Measurements from ENCODE around the gene NCOA3. TPM values are rescaled to one million over a fixed set of nuclear protein-coding genes. Genes with fewer than 3 reads are reported as not detected.

The NCOA3 gene
- total RNA-seq, 2 experiments from 2014 or later, result 59.9 to 65.4 TPM

- H3K4me3 Mint-ChIP-seq, result no peak overlapping the region
- CTCF ChIA-PET, result interaction anchor here (1.5 kb wide), 1 partner anchor 946 kb away, joined by 5 read pairs; no protein-coding TSS in a partner anchor
- Histone ChIP-seq H3K27me3 (ENCODE audit: control insufficient read depth in 1 of 2, insufficient read depth in 2 of 2, low read length in 2 of 2) (no peaks in the 10 kb centered on the region), H3K4me1 (ENCODE audit: insufficient read depth, low read length) (peaks cover 6% of the 10 kb centered on the region), H3K9me3 (ENCODE audit: control insufficient read depth in 1 of 2, insufficient read depth in 1 of 2, low read length in 2 of 2) (no peaks in the 10 kb centered on the region), H3K36me3 (ENCODE audit: insufficient read depth, low read length) (no peaks in the 10 kb centered on the region), H3K27ac (ENCODE audit: low read depth in 1 of 2, low read length in 2 of 2) (no peak overlapping the region), H3K4me3 (ENCODE audit: low read length) (no peak overlapping the region)
- peaks cover 6% of the 10 kb centered on the region for H3K4me1 Mint-ChIP-seq (ENCODE audit: low read depth)
- H3K27me3 Mint-ChIP-seq, result no peaks in the 10 kb centered on the region
- no peak overlapping the region for H3K27ac Mint-ChIP-seq
- POLR2A ChIA-PET, result no interaction called here
- ATAC-seq (ENCODE audit: poor library complexity) (no peak), DNase-seq (no peak)
- no peak for TF ChIP-seq CTCF (IDR thresholded peaks at IDR 0.05)
- no peaks in the 10 kb centered on the region for H3K36me3 Mint-ChIP-seq (ENCODE audit: low read depth)
- no peaks in the 10 kb centered on the region for H3K9me3 Mint-ChIP-seq
- intact Hi-C loops (cut with DNase I, micrococcal nuclease), result loop anchor here in 1 of 2 experiments (5.0 kb wide), 1 partner anchor 53 kb away; no protein-coding TSS in a partner anchor
These were observed 173.0 kb downstream of the NCOA3 start for GRCh38 chr20:47674686-47675085.

GRCh38 chr20:47675190-47676142, 173.8 kb downstream of the NCOA3 start:
- Histone ChIP-seq H3K9me3 (ENCODE audit: control insufficient read depth in 1 of 2, insufficient read depth in 1 of 2, low read length in 2 of 2) (no peaks in the 10 kb centered on the region), H3K36me3 (ENCODE audit: insufficient read depth, low read length) (no peaks in the 10 kb centered on the region), H3K27me3 (ENCODE audit: control insufficient read depth in 1 of 2, insufficient read depth in 2 of 2, low read length in 2 of 2) (no peaks in the 10 kb centered on the region), H3K4me3 (ENCODE audit: low read length) (no peak overlapping the region), H3K4me1 (ENCODE audit: insufficient read depth, low read length) (peaks cover 6% of the 10 kb centered on the region), H3K27ac (ENCODE audit: low read depth in 1 of 2, low read length in 2 of 2) (no peak overlapping the region)
- H3K36me3 Mint-ChIP-seq (ENCODE audit: low read depth), result no peaks in the 10 kb centered on the region
- no peak for DNase-seq
- intact Hi-C loops (cut with DNase I, micrococcal nuclease), result loop anchor here in 1 of 2 experiments (5.0 kb wide), 1 partner anchor 52 kb away; no protein-coding TSS in a partner anchor
- CTCF ChIA-PET, result interaction anchor here (1.5 kb wide), 1 partner anchor 945 kb away, joined by 5 read pairs; no protein-coding TSS in a partner anchor
- H3K4me3 Mint-ChIP-seq, result no peak overlapping the region
- no peak for TF ChIP-seq CTCF (IDR thresholded peaks at IDR 0.05)
- H3K27me3 Mint-ChIP-seq, result no peaks in the 10 kb centered on the region
- POLR2A ChIA-PET, result no interaction called here
- no peak for ATAC-seq (ENCODE audit: poor library complexity)
- peaks cover 6% of the 10 kb centered on the region for H3K4me1 Mint-ChIP-seq (ENCODE audit: low read depth)
- no peak overlapping the region for H3K27ac Mint-ChIP-seq
- H3K9me3 Mint-ChIP-seq, result no peaks in the 10 kb centered on the region

GRCh38 chr20:47676219-47676721, 174.6 kb downstream of the NCOA3 start:
- CTCF ChIA-PET, result interaction anchor here (3.4 kb wide), 1 partner anchor 944 kb away, joined by 22 read pairs; no protein-coding TSS in a partner anchor
- no peaks in the 10 kb centered on the region for H3K9me3 ChIP-seq (ENCODE audit: control insufficient read depth in 1 of 2, insufficient read depth in 1 of 2, low read length in 2 of 2)
- no peaks in the 10 kb centered on the region for H3K27me3 Mint-ChIP-seq

More at GRCh38 chr20:47676219-47676721, 174.6 kb downstream of the NCOA3 start:
- Histone ChIP-seq H3K4me1 (ENCODE audit: insufficient read depth, low read length) (peaks cover 6% of the 10 kb centered on the region), H3K27ac (ENCODE audit: low read depth in 1 of 2, low read length in 2 of 2) (no peak overlapping the region), H3K27me3 (ENCODE audit: control insufficient read depth in 1 of 2, insufficient read depth in 2 of 2, low read length in 2 of 2) (no peaks in the 10 kb centered on the region), H3K36me3 (ENCODE audit: insufficient read depth, low read length) (no peaks in the 10 kb centered on the region), H3K4me3 (ENCODE audit: low read length) (no peak overlapping the region)
- DNase-seq, result no peak
- no peak for ATAC-seq (ENCODE audit: poor library complexity)
- Mint-ChIP-seq H3K27ac (no peak overlapping the region), H3K9me3 (no peaks in the 10 kb centered on the region), H3K36me3 (ENCODE audit: low read depth) (no peaks in the 10 kb centered on the region), H3K4me1 (ENCODE audit: low read depth) (peaks cover 6% of the 10 kb centered on the region), H3K4me3 (no peak overlapping the region)
- no peak for TF ChIP-seq CTCF (IDR thresholded peaks at IDR 0.05)
- intact Hi-C loops (cut with DNase I, micrococcal nuclease), result loop anchor here in 1 of 2 experiments (5.0 kb wide), 1 partner anchor 51 kb away; no protein-coding TSS in a partner anchor
- POLR2A ChIA-PET, result no interaction called here

All from CD4-positive, alpha-beta T cell (primary cell).